HL-60 (cell line): ENCODE measurements around the gene KHSRP.

Experiments
- POLR2AphosphoS5 ChIP-seq: IDR thresholded peaks from 2 replicates; pipeline ENCODE4 v1.6.1; 2012; ENCODE audit warnings: low read depth
- TF ChIP-seq, protein P1 (sequence below): IDR thresholded peaks from one replicate; pipeline ENCODE4 v1.5.1; 2011; ENCODE audit warnings: low read length, control low read depth, inconsistent platforms; ENCODE audit not compliant: insufficient read depth

- TF ChIP-seq, protein P1, sequence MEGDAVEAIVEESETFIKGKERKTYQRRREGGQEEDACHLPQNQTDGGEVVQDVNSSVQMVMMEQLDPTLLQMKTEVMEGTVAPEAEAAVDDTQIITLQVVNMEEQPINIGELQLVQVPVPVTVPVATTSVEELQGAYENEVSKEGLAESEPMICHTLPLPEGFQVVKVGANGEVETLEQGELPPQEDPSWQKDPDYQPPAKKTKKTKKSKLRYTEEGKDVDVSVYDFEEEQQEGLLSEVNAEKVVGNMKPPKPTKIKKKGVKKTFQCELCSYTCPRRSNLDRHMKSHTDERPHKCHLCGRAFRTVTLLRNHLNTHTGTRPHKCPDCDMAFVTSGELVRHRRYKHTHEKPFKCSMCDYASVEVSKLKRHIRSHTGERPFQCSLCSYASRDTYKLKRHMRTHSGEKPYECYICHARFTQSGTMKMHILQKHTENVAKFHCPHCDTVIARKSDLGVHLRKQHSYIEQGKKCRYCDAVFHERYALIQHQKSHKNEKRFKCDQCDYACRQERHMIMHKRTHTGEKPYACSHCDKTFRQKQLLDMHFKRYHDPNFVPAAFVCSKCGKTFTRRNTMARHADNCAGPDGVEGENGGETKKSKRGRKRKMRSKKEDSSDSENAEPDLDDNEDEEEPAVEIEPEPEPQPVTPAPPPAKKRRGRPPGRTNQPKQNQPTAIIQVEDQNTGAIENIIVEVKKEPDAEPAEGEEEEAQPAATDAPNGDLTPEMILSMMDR, result no peak
- TF ChIP-seq POLR2AphosphoS5, result no peak
These were observed 33.5 kb upstream of the KHSRP start for GRCh38 chr19:6457958-6458694.
